Naive thymus-derived CD4-positive, alpha-beta T cell (primary cell): ENCODE measurements around the gene NCF4. TPM values are rescaled to one million over a fixed set of nuclear protein-coding genes. Genes with fewer than 3 reads are reported as not detected.

Experiments
- ATAC-seq: fragments of 150-1000 bp; cut with Tn5 transposase; 2 replicates; pipeline ENCODE4 v1.10.0; 2021; ENCODE audit warnings: mild to moderate bottlenecking, moderate library complexity
- CTCF ChIA-PET: fragments of 350-600 bp; sonication (Branson Sonifier 250); formaldehyde crosslinking; loops from one replicate; lab custom pipeline; 2021; ENCODE audit warnings: antibody characterized with exemption; lab: Charles Lee
- POLR2A ChIA-PET: fragments of 350-600 bp; sonication (Branson Sonifier 250); formaldehyde crosslinking; loops from one replicate; lab custom pipeline; 2021; ENCODE audit warnings: antibody characterized with exemption, inconsistent platforms; lab: Charles Lee
- DNase-seq, 9 donors: peaks; one replicate each; pipeline versions ENCODE4 v3.0.0 to v3.0.0-alpha.2; 2020 to 2022; ENCODE audit warnings: mixed read lengths in 1 of 9
- H3K27ac ChIP-seq: one replicate; pipeline ENCODE4 v1.7.0; 2013; ENCODE audit warnings: mild to moderate bottlenecking, low read depth, low read length, moderate library complexity
- H3K27me3 ChIP-seq, 2 donors: one replicate each; pipeline ENCODE4 v1.7.0; 2013; ENCODE audit warnings: low read length in 2 of 2, mild to moderate bottlenecking in 2 of 2, moderate library complexity in 2 of 2; ENCODE audit not compliant: control insufficient read depth in 2 of 2, insufficient read depth in 2 of 2
- H3K36me3 ChIP-seq, 3 experiments: 1 replicate in 2 of 3; 2 replicates in 1 of 3; pipeline ENCODE4 v1.7.0; 2013; ENCODE audit warnings: low read length in 3 of 3, mild to moderate bottlenecking in 3 of 3, moderate library complexity in 1 of 3; ENCODE audit not compliant: insufficient read depth in 3 of 3, control insufficient read depth in 2 of 3
- H3K4me1 ChIP-seq, 2 donors: one replicate each; pipeline ENCODE4 v1.7.0; 2013; ENCODE audit warnings: low read length in 2 of 2, mild to moderate bottlenecking in 2 of 2, moderate library complexity in 1 of 2; ENCODE audit not compliant: control insufficient read depth in 2 of 2, insufficient read depth in 2 of 2
- H3K4me3 ChIP-seq: 2 replicates; pipeline ENCODE4 v1.7.0; 2013; ENCODE audit warnings: mild to moderate bottlenecking, low read length
- H3K9me3 ChIP-seq, 3 experiments: 1 replicate in 2 of 3; 2 replicates in 1 of 3; pipeline ENCODE4 v1.7.0; 2013; ENCODE audit warnings: low read length in 3 of 3; ENCODE audit not compliant: control insufficient read depth in 2 of 3
- H3K27ac Mint-ChIP-seq, 9 donors: one replicate each; pipeline ENCODE4 v1.8.0; 2020 to 2022; ENCODE audit warnings: mixed read lengths in 9 of 9, mild to moderate bottlenecking in 8 of 9, moderate library complexity in 5 of 9, inconsistent platforms in 2 of 9
- H3K27me3 Mint-ChIP-seq, 5 donors: one replicate each; pipeline ENCODE4 v1.8.0; 2021 to 2022; ENCODE audit warnings: mixed read lengths in 5 of 5, mild to moderate bottlenecking in 1 of 5
- H3K36me3 Mint-ChIP-seq, 5 donors: one replicate each; pipeline ENCODE4 v1.8.0; 2020 to 2022; ENCODE audit warnings: mixed read lengths in 5 of 5, mild to moderate bottlenecking in 3 of 5, inconsistent platforms in 1 of 5
- H3K4me1 Mint-ChIP-seq, 7 donors: one replicate each; pipeline ENCODE4 v1.8.0; 2020 to 2022; ENCODE audit warnings: mixed read lengths in 7 of 7, mild to moderate bottlenecking in 3 of 7, inconsistent platforms in 1 of 7
- H3K4me3 Mint-ChIP-seq, 10 donors: one replicate each; pipeline ENCODE4 v1.8.0; 2020 to 2022; ENCODE audit warnings: mild to moderate bottlenecking in 10 of 10, mixed read lengths in 10 of 10, moderate library complexity in 6 of 10, inconsistent platforms in 2 of 10
- H3K9me3 Mint-ChIP-seq, 11 donors: one replicate each; pipeline ENCODE4 v1.8.0; 2020 to 2022; ENCODE audit warnings: mixed read lengths in 11 of 11, mild to moderate bottlenecking in 4 of 11, inconsistent platforms in 1 of 11, moderate library complexity in 1 of 11
- intact Hi-C, 2 donors: fragments of 100-400 bp; cut with micrococcal nuclease; formaldehyde crosslinking; loops; one replicate each; pipeline ENCODE4 v1.15.1; 2023
- polyA plus RNA-seq, 2 donors: library from polyadenylated mRNA; unstranded; fragments of 300-500 nt; fragmentation: Illumina TruSeq; gene quantifications; one replicate each; pipeline ENCODE4 v1.2.3, GENCODE V29; 2021
- total RNA-seq, 6 experiments: library from RNA in 5 of 6; stranded (reverse) in 5 of 6; gene quantifications; 1 replicate in 5 of 6; 2 replicates in 1 of 6; pipeline ENCODE4 v1.2.3 and lab custom pipeline; 2021 to 2026

NCF4 gene
- total RNA-seq (10 to 100 TPM in 2 of 5 experiments, 1 to 10 TPM in 3; 3.7 to 57.1 (median 7.8) TPM), polyA plus RNA-seq (1 to 10 TPM in 1 of 2 donors, under 1 TPM in 1; 0.24 to 1.4 TPM), total RNA-seq (lab: John Stamatoyannopoulos, UW) (0.40 reads per million)

DNA sequence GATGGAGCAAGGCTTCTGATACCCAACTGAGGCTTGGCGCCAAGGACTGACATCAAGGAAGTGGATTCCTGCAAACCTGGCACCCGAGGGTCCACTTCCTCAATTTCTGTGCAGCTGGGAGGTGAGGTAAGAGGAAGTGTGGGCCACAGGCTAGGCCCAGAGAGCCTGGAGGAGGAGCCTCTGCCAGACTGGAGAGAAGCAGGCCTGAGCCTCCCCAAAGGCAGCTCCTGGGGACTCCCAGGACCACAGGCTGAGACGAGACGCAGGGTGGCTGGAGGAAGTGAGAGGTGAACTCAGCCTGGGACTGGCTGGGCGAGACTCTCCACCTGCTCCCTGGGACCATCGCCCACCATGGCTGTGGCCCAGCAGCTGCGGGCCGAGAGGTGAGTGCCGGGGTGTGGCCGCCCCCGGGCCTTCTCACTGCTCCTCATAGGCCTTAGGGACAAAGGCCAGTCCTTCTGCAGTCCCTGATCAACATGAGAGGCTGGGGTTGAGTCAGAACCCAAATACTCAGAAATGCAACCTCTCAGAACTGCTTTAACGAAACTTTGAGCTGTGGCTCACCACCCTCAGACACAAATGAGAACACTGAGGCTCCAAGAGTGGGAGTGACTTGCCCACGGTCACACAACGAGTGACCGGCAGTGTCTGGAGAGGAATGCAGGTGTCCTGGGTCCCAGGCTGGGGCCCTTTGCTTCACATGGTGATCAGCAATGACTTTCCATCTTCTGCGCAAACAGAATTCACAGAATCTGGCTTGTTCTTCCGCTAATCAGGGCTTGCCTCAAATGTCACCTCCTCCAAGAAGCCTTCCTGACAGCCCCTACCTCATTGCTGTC, at the start of gene NCF4:
NCF4 (plus strand) TSS at position 186 of the 839 bp plus-strand sequence; CDS start at position 352, 166 bp downstream.
- Mint-ChIP-seq H3K9me3 (peaks cover 0 to 4% (median 0%) of the 10 kb centered on the region in 11 donors), H3K4me3 (peak within 1 kb of the TSS in 2 of 10 donors; percentile 62 to 82), H3K4me1 (peaks cover 6 to 67% (median 11%) of the 10 kb centered on the region in 7 donors), H3K27ac (peak within 1 kb of the TSS in 5 of 9 donors; percentile 2 to 93 (median 23)), H3K36me3 (peaks cover 0 to 22% (median 0%) of the 10 kb centered on the region in 5 donors), H3K27me3 (peaks cover 0 to 5% (median 0%) of the 10 kb centered on the region in 5 donors)
- Histone ChIP-seq H3K9me3 (no peaks in the 10 kb centered on the region), H3K4me1 (peaks cover 0 to 3% of the 10 kb centered on the region in 2 donors), H3K27me3 (no peaks in the 10 kb centered on the region), H3K36me3 (no peaks in the 10 kb centered on the region), H3K27ac (no peak within 1 kb of the TSS), H3K4me3 (no peak within 1 kb of the TSS)
- DNase-seq (peak in 1 of 9 donors; percentile 73), ATAC-seq (peak; percentile 78)
- POLR2A ChIA-PET: no interaction called here
- CTCF ChIA-PET: interaction anchor here (0.5 to 1.1 kb wide), 3 partner anchors 13 to 1006 kb away, joined by 3 to 4 read pairs (median 3); no protein-coding TSS in a partner anchor
- intact Hi-C loops: loop anchor here in 1 of 2 donors (1.0 to 5.0 kb wide), 2 partner anchors 12 to 41 kb away; no protein-coding TSS in a partner anchor

DNA sequence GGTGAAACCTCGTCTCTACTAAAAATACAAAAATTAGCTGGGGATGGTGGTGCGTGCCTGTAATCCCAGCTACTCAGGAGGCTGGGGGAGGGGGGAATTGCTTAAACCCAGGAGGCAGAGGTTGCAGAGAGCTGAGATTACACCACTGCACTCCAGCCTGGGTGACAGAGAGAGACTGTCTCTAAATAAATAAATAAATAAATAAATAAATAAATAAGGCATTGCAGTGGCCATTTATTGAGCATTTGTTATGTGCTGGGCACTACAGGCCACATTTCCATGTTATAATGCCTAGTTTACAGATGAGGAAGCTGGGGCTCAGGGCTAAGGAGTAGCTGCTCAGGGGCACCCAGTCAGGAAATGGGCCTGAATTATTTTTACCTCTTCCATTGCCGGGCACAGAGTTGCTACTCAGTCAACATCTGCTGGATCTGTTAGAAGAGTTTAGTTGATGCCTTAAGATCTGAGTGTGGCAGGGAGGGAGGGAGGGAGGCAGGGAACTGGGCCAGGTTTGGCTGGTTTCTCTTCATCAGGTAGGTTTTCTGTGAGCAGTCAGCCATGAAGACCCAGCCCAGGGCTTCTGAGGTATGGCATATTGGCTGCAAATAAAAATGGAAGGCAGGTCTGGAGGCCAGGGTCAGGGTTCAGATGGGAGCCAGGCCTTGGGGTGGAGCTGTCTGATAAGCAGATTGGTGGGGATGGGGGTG, 49.6 kb upstream of the NCF4 start:
- CTCF ChIA-PET: no interaction called here
- no peak for ATAC-seq
- no peaks in the 10 kb centered on the region for H3K9me3 Mint-ChIP-seq

DNA sequence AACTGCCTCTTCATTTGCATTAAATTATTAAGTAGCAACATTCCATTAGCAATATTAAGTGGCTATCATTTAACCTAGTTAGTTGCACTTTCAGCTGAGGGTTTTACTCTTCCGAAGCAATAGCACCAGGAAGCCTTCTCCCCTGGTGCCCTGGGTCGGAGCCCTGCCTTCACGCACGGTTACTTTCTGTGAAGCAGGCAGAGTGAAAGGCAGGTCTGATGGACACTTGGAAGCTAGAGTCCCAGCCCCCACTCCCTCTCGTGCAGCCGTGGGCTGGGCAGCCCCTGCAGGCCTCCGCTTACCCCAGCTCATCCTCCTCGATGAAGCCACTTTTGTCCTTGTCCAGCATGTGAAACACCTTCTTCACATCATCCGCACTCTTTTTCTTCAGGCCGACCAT, 46.0 kb upstream of the NCF4 start:
- Mint-ChIP-seq H3K36me3 (no peaks in the 10 kb centered on the region), H3K27me3 (peaks cover 45 to 67% (median 51%) of the 10 kb centered on the region in 5 donors), H3K4me1 (peaks cover 2 to 15% (median 6%) of the 10 kb centered on the region in 7 donors), H3K9me3 (peaks cover 0 to 2% (median 0%) of the 10 kb centered on the region in 11 donors), H3K27ac (no peak overlapping the region), H3K4me3 (no peak overlapping the region)
- peaks cover 4 to 15% of the 10 kb centered on the region in 2 donors for H3K27me3 ChIP-seq
- intact Hi-C loops: no loop called here
- H3K4me3 ChIP-seq: no peak overlapping the region
- no peak overlapping the region for H3K27ac ChIP-seq
- peaks cover 0 to 5% of the 10 kb centered on the region in 2 donors for H3K4me1 ChIP-seq
- ATAC-seq (no peak), DNase-seq (no peak)
- H3K9me3 ChIP-seq: no peaks in the 10 kb centered on the region
- ChIA-PET POLR2A (no interaction called here), CTCF (no interaction called here)
- no peaks in the 10 kb centered on the region for H3K36me3 ChIP-seq

More for the DNA sequence above, 49.6 kb upstream of the NCF4 start:
- no peaks in the 10 kb centered on the region for H3K36me3 ChIP-seq
- no peak overlapping the region for H3K27ac ChIP-seq
- POLR2A ChIA-PET: no interaction called here
- DNase-seq: no peak
- H3K4me3 ChIP-seq: no peak overlapping the region
- peaks cover 3 to 4% of the 10 kb centered on the region in 2 donors for H3K27me3 ChIP-seq
- Mint-ChIP-seq H3K4me1 (peaks cover 17 to 30% (median 26%) of the 10 kb centered on the region in 7 donors), H3K27me3 (peaks cover 18 to 36% (median 28%) of the 10 kb centered on the region in 5 donors), H3K27ac (no peak overlapping the region), H3K4me3 (no peak overlapping the region), H3K36me3 (no peaks in the 10 kb centered on the region)
- intact Hi-C loops: no loop called here
- H3K4me1 ChIP-seq: peaks cover 0 to 22% of the 10 kb centered on the region in 2 donors
- H3K9me3 ChIP-seq: no peaks in the 10 kb centered on the region

DNA sequence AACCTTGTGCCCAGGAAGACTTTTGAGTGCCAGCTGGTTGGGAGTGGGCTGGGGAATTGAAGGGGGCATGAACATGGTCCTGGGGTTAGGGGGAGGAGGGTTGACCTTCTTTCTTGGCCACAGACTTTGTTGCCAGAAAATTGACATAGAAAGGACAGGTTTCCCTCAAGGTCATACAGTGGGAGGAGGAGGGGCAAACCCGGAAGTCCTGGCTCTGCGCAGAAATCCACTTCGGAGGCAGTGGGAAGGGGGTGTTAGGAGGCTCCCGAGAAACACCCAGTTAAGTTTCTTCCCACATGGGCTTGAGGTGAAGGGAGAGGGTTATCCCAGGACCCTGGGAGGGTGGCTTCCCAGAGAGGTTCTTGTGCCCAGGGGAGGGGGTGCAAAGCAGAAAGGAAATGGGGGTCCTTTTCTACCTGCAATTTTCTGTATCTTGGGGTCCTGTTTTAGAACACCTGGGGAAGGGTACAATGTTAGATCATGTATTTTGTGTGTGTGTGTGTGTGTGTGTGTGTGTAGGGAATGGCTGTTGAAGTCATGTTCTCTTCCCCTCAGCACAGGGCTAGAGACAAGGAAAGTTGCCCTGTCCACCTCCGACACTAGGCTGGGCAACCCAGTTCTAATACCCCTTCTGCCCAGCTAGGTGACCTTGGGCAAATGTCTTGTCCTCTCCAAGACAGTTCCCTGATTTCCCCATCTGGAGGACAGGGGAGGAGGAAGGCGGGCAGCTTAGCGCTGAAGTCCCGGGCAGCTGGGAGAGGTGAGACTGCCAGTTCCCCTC, 45.1 kb upstream of the NCF4 start:
- H3K9me3 ChIP-seq: no peaks in the 10 kb centered on the region
- ATAC-seq (no peak), DNase-seq (no peak)
- ChIA-PET CTCF (no interaction called here), POLR2A (no interaction called here)
- H3K27me3 ChIP-seq: peaks cover 4 to 15% of the 10 kb centered on the region in 2 donors
- H3K27me3 Mint-ChIP-seq: peaks cover 53 to 77% (median 55%) of the 10 kb centered on the region in 5 donors
- peak overlapping the region in 6 of 10 donors; percentile 14 to 79 (median 41) for H3K4me3 Mint-ChIP-seq
- H3K36me3 Mint-ChIP-seq: no peaks in the 10 kb centered on the region
- H3K4me3 ChIP-seq: no peak overlapping the region
- no peaks in the 10 kb centered on the region for H3K36me3 ChIP-seq
- H3K27ac ChIP-seq: no peak overlapping the region
- peaks cover 2 to 15% (median 6%) of the 10 kb centered on the region in 7 donors for H3K4me1 Mint-ChIP-seq
- H3K9me3 Mint-ChIP-seq: peaks cover 0 to 2% (median 0%) of the 10 kb centered on the region in 11 donors
- intact Hi-C loops: no loop called here
- H3K27ac Mint-ChIP-seq: no peak overlapping the region
- peaks cover 0 to 5% of the 10 kb centered on the region in 2 donors for H3K4me1 ChIP-seq

DNA sequence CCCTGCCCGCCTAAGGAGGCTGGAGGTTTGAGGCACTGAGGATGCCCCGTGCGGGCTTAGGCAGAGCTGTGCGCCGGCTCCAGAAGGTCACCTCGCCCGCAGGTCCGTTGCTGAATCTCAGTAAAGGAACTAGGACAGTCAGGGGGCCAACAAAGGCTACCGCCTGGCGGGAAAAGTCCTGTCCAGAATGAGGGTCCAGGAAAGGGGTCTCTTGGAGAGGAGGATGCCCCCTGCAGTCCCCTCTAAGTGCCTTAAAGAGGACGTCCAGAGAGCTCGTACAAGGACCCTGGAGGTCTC, 44.5 kb upstream of the NCF4 start:
- peaks cover 55 to 82% (median 57%) of the 10 kb centered on the region in 5 donors for H3K27me3 Mint-ChIP-seq

More for the DNA sequence above, 44.5 kb upstream of the NCF4 start:
- intact Hi-C loops: no loop called here
- Mint-ChIP-seq H3K9me3 (peaks cover 0 to 2% (median 0%) of the 10 kb centered on the region in 11 donors), H3K4me3 (peak overlapping the region in 4 of 10 donors; percentile 18 to 79 (median 30)), H3K4me1 (peaks cover 2 to 15% (median 6%) of the 10 kb centered on the region in 7 donors), H3K36me3 (no peaks in the 10 kb centered on the region), H3K27ac (no peak overlapping the region)
- CTCF ChIA-PET: no interaction called here
- DNase-seq (no peak), ATAC-seq (no peak)
- Histone ChIP-seq H3K9me3 (no peaks in the 10 kb centered on the region), H3K36me3 (no peaks in the 10 kb centered on the region), H3K4me3 (no peak overlapping the region), H3K27me3 (peaks cover 4 to 15% of the 10 kb centered on the region in 2 donors), H3K27ac (no peak overlapping the region), H3K4me1 (peaks cover 0 to 5% of the 10 kb centered on the region in 2 donors)
- POLR2A ChIA-PET: no interaction called here
